Epithelial cell of proximal tubule (primary cell): ENCODE measurements around the gene NAA25. TPM values are rescaled to one million over a fixed set of nuclear protein-coding genes. Genes with fewer than 3 reads are reported as not detected.
"Not testable (repeated sequence)": the region's sequence is repeated elsewhere in the genome, so short reads cannot be mapped to it uniquely, and the experiment has no call there.

Experiments used
- DNase-seq: peaks from one replicate; pipeline ENCODE4 v3.0.0-alpha.2; 2011; ENCODE audit warnings: low read depth
- H3K4me3 ChIP-seq: 2 replicates; pipeline ENCODE4 v1.5.1; 2011; ENCODE audit warnings: low read depth, mild to moderate bottlenecking, low read length
- total RNA-seq: library from RNA; depleted of rRNA; stranded (reverse); fragments of >200 nt; gene quantifications from 2 replicates; pipeline ENCODE4 v1.2.3, GENCODE V29; 2015
- TF ChIP-seq, protein P1 (sequence below): conservative IDR thresholded peaks from 2 replicates; pipeline ENCODE4 v1.5.1; 2012; ENCODE audit warnings: low read depth, mild to moderate bottlenecking, low read length

NAA25 gene
- total RNA-seq, 1 donor from 2014 or later, result 11.8 TPM

DNA sequence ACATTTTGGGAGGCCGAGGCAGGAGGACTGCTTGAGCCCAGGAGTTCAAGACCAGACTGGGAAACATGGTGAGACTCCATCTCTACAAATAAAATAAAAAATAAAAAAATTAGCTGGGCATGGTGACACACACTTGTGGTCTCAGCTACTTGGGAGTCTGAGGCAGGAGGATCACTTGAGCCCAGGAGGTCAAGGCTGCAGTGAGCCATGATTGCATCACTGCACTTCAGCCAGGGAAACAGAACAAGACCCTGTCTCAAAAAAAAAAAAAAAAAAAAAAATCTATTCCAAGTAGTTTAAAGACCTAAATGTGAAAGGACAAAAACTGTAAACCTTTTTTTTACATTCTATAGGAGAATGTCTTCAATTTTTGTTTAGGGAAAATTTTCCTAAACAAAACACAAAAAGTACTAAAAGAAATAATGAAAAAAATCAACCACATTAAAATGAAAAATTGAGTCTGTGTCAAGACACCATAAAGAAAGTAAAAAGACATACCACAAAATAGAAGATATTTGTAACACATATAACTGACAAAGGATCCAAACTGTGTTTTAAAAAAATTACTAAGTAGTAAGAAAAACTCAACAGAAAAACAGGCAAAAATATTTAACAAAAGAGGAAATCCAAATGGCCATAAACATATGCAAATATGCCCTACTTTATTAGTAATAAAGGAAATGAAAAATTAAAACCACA is 112.7 kb downstream of the NAA25 start:
- no peak overlapping the region for H3K4me3 ChIP-seq
- TF ChIP-seq, protein P1, sequence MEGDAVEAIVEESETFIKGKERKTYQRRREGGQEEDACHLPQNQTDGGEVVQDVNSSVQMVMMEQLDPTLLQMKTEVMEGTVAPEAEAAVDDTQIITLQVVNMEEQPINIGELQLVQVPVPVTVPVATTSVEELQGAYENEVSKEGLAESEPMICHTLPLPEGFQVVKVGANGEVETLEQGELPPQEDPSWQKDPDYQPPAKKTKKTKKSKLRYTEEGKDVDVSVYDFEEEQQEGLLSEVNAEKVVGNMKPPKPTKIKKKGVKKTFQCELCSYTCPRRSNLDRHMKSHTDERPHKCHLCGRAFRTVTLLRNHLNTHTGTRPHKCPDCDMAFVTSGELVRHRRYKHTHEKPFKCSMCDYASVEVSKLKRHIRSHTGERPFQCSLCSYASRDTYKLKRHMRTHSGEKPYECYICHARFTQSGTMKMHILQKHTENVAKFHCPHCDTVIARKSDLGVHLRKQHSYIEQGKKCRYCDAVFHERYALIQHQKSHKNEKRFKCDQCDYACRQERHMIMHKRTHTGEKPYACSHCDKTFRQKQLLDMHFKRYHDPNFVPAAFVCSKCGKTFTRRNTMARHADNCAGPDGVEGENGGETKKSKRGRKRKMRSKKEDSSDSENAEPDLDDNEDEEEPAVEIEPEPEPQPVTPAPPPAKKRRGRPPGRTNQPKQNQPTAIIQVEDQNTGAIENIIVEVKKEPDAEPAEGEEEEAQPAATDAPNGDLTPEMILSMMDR, result no peak
- DNase-seq, result no peak

DNA sequence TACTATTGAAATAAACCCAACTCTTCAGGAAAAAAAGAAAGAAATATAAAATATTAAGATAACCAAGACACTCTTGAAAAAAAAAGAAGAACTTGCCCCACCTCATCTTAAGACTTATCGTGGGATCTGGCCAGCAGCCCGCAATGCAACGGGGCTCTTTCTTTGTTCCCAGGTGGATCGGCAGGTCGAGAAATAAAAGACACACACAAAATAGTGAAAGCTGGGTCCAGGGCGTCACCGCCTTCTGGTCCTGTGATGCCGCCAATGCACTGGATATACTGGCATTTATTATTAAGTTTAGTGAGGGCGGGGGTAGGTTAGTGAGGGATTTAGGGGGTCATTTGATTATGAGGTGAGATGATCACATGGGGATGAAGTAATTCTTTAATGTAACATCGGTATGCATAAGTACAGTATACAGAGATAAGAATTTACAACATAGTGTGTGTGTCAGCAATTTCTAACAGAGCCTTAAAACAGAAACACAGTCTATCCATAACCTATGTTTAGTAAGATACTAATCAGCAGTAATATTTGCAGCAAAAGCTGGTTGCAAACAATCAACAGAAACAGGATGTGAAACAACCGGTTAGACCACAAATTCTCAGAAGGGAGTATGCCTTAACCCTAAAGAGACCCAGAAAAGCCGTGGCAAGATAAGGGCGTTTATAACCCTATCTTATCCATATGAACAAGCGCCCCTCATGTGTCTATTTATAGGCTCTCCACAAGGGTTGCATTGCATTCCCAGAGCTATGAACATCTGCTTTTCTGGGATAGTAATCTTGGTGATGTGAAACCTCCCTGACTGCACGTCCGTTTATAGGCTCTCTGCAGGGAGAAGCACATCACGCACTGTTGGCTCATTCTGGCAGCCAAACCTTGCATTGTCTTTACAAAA is 114.1 kb downstream of the NAA25 start:
- H3K4me3 ChIP-seq, DNase-seq: not testable (repeated sequence)

DNA sequence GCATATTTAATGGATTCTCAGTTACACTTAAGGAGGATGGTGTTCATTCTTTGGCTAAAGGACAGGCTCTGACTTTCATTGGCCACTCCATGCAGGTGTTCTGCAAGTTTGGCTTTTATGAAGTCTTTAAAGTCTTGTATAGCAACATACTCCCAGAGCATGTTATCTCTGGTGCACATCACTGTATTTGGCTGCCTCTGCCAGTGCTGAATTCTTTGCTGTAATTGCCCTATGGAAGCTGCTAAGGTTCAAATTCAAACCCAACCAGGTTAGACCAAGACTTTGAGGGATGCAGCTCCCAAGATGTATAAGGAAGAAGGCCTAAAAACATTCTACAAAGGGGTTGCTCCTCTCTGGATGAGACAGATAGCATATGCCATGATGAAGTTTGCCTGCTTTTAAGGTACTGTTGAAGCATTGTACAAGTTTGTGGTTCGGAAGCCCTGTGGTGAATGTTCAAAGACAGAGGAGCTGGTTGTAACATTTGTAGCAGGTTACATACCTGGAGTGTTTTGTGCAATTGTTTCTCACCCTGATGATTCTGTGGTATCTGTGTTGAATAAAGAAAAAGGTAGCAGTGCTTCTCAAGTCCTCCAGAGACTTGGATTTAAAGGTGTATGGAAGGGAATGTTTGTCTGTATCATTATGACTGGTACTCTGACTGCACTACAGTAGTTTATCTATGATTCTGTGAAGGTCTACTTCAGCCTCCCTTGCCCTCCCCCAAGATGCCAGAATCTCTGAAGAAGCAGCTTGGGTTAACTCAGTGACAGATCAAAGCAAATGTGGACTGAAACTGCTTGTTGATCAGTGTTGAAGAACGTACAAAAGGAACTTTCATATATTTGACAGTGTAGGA is 115.1 kb downstream of the NAA25 start:
- DNase-seq, result no peak

DNA sequence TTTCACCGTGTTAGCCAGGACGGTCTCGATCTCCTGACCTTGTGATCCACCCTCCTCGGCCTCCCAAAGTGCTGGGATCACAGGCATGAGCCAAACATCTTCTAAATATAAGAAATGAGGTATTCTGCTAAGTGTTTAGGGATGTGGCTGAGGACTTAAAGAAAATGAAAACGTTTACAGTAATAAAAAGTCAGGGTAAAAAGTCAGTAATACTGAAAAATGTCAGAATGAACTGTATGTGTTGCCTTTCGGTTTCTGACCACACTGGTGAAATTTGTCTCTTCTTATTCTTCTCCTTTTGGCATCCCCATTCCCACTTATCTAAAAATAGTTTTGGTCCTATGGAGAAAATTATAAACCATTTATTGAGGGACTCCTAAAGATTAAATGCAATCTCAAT is 116.1 kb downstream of the NAA25 start:
- TF ChIP-seq, protein P1, result no peak
- H3K4me3 ChIP-seq, result no peak overlapping the region
- no peak for DNase-seq

More for the DNA sequence above, 115.1 kb downstream of the NAA25 start:
- no peak overlapping the region for H3K4me3 ChIP-seq
- TF ChIP-seq, protein P1, result no peak

DNA sequence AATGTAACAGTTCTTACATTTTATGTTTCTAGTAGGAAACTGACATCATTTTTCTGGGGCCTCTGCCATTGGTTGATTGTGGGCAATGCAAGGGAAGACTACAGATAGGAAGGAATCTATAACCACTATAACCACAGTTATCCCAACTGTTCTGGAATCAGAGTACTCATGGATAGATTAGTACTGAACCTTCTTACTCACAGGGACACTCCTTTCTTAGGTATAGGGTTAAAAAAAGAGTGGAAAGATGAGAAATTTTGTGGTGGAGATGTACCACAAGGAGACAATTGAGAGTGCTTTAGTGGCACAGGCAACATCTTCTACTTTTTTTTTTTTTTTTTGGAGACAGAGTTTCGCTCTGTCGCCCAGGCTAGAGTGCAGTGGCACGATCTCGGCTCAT is 116.6 kb downstream of the NAA25 start:
- no peak overlapping the region for H3K4me3 ChIP-seq
- no peak for DNase-seq
- TF ChIP-seq, protein P1, result no peak

DNA sequence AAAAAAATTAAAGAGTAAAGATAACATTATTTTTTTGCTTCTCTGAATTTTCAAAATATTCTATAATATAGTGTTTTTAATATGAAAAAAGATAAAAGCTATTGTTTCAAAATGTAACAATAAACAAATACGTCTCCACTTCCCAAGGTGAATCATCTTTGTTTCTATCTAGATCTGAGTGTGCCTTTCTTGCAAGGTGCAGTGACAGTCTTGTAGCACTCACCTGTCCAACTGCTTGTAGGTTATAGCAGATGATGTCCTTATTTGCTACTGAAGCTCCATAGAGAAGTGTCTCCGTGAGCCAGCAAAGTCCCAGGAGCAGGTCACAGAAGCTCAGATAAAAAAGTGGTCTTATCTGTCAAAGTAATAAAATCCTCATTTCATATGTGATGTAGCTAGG is 117.0 kb downstream of the NAA25 start:
- TF ChIP-seq, protein P1, result no peak
- no peak overlapping the region for H3K4me3 ChIP-seq
- DNase-seq, result no peak

DNA sequence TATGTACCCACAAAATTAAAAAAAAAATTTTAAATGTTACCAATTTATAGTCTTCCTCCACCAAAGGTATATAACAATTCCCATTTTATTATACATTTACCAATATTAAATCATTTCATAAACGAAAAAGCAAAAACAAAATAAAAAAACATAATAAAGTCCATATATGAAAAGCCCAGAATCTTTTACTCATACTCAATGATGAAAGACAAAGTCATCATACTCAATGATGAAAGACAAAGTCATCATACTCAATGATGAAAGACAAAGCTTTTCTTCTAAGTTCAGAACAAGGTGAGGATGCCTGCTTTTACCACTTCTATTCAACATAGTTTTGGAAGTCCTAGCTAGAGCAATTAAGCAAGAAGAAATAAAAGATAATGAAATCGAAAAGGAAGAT is 123.8 kb downstream of the NAA25 start:
- TF ChIP-seq, protein P1, result no peak
- H3K4me3 ChIP-seq, result no peak overlapping the region
- DNase-seq, result no peak
